HG03558 (cell line): ENCODE measurements around the gene BGN.

Experiments used
- ATAC-seq: cut with Tn5 transposase; IDR thresholded peaks from one replicate; pipeline ENCODE4 v1.9.1; 2021; ENCODE audit warnings: moderate number of reproducible peaks; ENCODE audit not compliant: unreplicated experiment; ENCODE audit errors: extremely low read depth

BGN gene

GRCh38 chrX:153523269-153523668 is 28.5 kb downstream of the BGN start:
- ATAC-seq = no peak

- no peak for ATAC-seq
Observed at GRCh38 chrX:153524234-153524633, 29.5 kb downstream of the BGN start.

GRCh38 chrX:153525451-153525850 is 30.7 kb downstream of the BGN start:
- ATAC-seq = no peak

GRCh38 chrX:153526042-153526441 is 31.3 kb downstream of the BGN start:
- no peak for ATAC-seq

GRCh38 chrX:153526801-153527200 is 32.0 kb downstream of the BGN start:
- no peak for ATAC-seq

GRCh38 chrX:153527208-153527607 is 32.4 kb downstream of the BGN start:
- no peak for ATAC-seq

GRCh38 chrX:153530411-153531129 is 35.8 kb downstream of the BGN start:
- ATAC-seq = no peak

- ATAC-seq = no peak
Observed at GRCh38 chrX:153533091-153533490, 38.3 kb downstream of the BGN start.

GRCh38 chrX:153537080-153537479 is 42.3 kb downstream of the BGN start:
- no peak for ATAC-seq

GRCh38 chrX:153537526-153538295 is 42.9 kb downstream of the BGN start:
- no peak for ATAC-seq

- ATAC-seq = no peak
Observed at GRCh38 chrX:153538424-153538823, 43.6 kb downstream of the BGN start.

- ATAC-seq = peak; percentile 70
Observed at GRCh38 chrX:153539171-153539978, 44.6 kb downstream of the BGN start.

- ATAC-seq = no peak
Observed at GRCh38 chrX:153539979-153540358, 45.2 kb downstream of the BGN start.

- ATAC-seq = no peak
Observed at GRCh38 chrX:153544727-153545126, 49.9 kb downstream of the BGN start.

- ATAC-seq = no peak
Observed at GRCh38 chrX:153546386-153546785, 51.6 kb downstream of the BGN start.

- ATAC-seq = no peak
Observed at GRCh38 chrX:153547195-153547594, 52.4 kb downstream of the BGN start.

GRCh38 chrX:153549231-153549630 is 54.5 kb downstream of the BGN start:
- no peak for ATAC-seq

- no peak for ATAC-seq
Observed at GRCh38 chrX:153549807-153550206, 55.0 kb downstream of the BGN start.

- ATAC-seq = no peak
Observed at GRCh38 chrX:153551135-153551534, 56.4 kb downstream of the BGN start.

GRCh38 chrX:153554519-153555167 is 59.9 kb downstream of the BGN start:
- no peak for ATAC-seq
